Uterus (tissue), 2 donors: ENCODE results near the gene CREB5.

Source experiments
- POLR2A ChIP-seq, 2 donors: fragments of 450-650 bp; IDR thresholded peaks; one replicate each; pipeline ENCODE4 v1.6.1; 2016; ENCODE audit warnings: antibody characterized with exemption in 2 of 2, mild to moderate bottlenecking in 1 of 2, moderate library complexity in 1 of 2
- TF ChIP-seq, protein P1 (sequence below), 4 experiments: fragments of 200-600 bp in 2 of 4; fragments of 450-650 bp in 2 of 4; sonication (generic) in 2 of 4; IDR thresholded peaks; one replicate each; pipeline ENCODE4 v1.5.1; 2016 to 2019; ENCODE audit warnings: antibody characterized with exemption in 4 of 4, mild to moderate bottlenecking in 2 of 4, moderate library complexity in 1 of 4

DNA sequence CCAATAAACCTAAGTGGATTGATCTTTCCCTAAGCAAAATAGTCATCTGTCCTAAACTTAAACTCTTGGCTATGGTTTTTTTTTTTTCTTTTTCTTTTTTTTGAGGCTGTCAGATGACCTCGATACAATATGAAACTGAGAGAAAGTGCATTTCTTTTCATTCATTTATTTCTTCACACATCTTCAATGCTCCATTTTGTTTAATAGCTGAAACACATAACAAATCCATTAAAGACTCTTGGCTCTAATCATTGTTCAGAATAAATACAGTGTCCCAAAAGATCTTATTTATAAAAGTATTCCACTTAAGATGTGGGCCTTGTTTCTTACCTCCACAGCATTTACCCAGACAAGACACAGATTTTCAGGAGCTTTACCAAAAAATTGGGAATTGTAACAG is 350.3 kb downstream of the CREB5 start:
- TF ChIP-seq, protein P1, sequence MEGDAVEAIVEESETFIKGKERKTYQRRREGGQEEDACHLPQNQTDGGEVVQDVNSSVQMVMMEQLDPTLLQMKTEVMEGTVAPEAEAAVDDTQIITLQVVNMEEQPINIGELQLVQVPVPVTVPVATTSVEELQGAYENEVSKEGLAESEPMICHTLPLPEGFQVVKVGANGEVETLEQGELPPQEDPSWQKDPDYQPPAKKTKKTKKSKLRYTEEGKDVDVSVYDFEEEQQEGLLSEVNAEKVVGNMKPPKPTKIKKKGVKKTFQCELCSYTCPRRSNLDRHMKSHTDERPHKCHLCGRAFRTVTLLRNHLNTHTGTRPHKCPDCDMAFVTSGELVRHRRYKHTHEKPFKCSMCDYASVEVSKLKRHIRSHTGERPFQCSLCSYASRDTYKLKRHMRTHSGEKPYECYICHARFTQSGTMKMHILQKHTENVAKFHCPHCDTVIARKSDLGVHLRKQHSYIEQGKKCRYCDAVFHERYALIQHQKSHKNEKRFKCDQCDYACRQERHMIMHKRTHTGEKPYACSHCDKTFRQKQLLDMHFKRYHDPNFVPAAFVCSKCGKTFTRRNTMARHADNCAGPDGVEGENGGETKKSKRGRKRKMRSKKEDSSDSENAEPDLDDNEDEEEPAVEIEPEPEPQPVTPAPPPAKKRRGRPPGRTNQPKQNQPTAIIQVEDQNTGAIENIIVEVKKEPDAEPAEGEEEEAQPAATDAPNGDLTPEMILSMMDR (IDR thresholded peaks at IDR 0.05) = no peak
- TF ChIP-seq POLR2A (IDR thresholded peaks at IDR 0.05) = no peak
